T-cell (primary cell): ENCODE measurements around the gene KIF5C. TPM values are rescaled to one million over a fixed set of nuclear protein-coding genes. Genes with fewer than 3 reads are reported as not detected.
"Not testable (repeated sequence)": the region's sequence is repeated elsewhere in the genome, so short reads cannot be mapped to it uniquely, and the experiment has no call there.

Source experiments
- ATAC-seq, 4 experiments: fragments of 200-7000 bp in 3 of 4; fragments of 150-1000 bp in 1 of 4; cut with Tn5 transposase; replicated peaks in 1 of 4; 1 replicate in 3 of 4; 2 replicates in 1 of 4; pipeline ENCODE4 v1.10.0; 2021; ENCODE audit warnings: moderate library complexity in 3 of 4, mild to moderate bottlenecking in 2 of 4, moderate number of reproducible peaks in 1 of 4
- CTCF ChIA-PET, 2 donors: fragments of 300-600 bp; sonication (Branson Sonifier 250); formaldehyde crosslinking; loops; one replicate each; lab custom pipeline; 2022; ENCODE audit warnings: antibody characterized with exemption in 2 of 2; lab: Charles Lee
- POLR2A ChIA-PET, 2 donors: fragments of 300-600 bp; sonication (Branson Sonifier 250); formaldehyde crosslinking; loops; one replicate each; lab custom pipeline; 2022; ENCODE audit warnings: antibody characterized with exemption in 2 of 2; lab: Charles Lee
- DNase-seq, 35 experiments: peaks; one replicate each; pipeline versions ENCODE4 v3.0.0 to v3.0.0-alpha.2; 2013 to 2023
- H3K27ac ChIP-seq: one replicate; pipeline ENCODE4 v1.5.1; 2013; ENCODE audit warnings: low read length
- H3K27me3 ChIP-seq, 2 experiments: replicated peaks in 1 of 2; 1 replicate in 1 of 2; 2 replicates in 1 of 2; pipeline versions ENCODE4 v1.6.1 to v1.7.0; 2013; ENCODE audit warnings: low read length in 1 of 2, mixed read lengths in 1 of 2; ENCODE audit not compliant: control insufficient read depth in 2 of 2, insufficient read depth in 2 of 2; ENCODE audit errors: extremely low read depth in 1 of 2
- H3K36me3 ChIP-seq, 2 donors: 1 replicate in 1 of 2; 2 replicates in 1 of 2; pipeline versions ENCODE4 v1.6.1 to v1.7.0; 2013; ENCODE audit warnings: low read length in 1 of 2; ENCODE audit not compliant: control insufficient read depth in 2 of 2, insufficient read depth in 1 of 2; ENCODE audit errors: extremely low read depth in 1 of 2
- H3K4me1 ChIP-seq, 2 experiments: 1 replicate in 1 of 2; 2 replicates in 1 of 2; pipeline versions ENCODE4 v1.6.1 to v1.7.0; 2013; ENCODE audit warnings: low read length in 2 of 2, mixed read lengths in 1 of 2; ENCODE audit not compliant: insufficient read depth in 2 of 2, control insufficient read depth in 1 of 2; ENCODE audit errors: extremely low read depth in 1 of 2
- H3K4me3 ChIP-seq, 2 donors: 1 replicate in 1 of 2; 2 replicates in 1 of 2; pipeline versions ENCODE4 v1.5.1 to v1.7.0; 2013; ENCODE audit warnings: mild to moderate bottlenecking in 2 of 2, low read length in 1 of 2, moderate library complexity in 1 of 2; ENCODE audit not compliant: control insufficient read depth in 1 of 2; ENCODE audit errors: extremely low read depth in 1 of 2
- H3K9me3 ChIP-seq: 2 replicates; pipeline ENCODE4 v1.7.0; 2013
- H3K27ac Mint-ChIP-seq, 2 donors: one replicate each; pipeline ENCODE4 v1.8.0; 2020 to 2021; ENCODE audit warnings: mild to moderate bottlenecking in 2 of 2, mixed read lengths in 2 of 2
- H3K27me3 Mint-ChIP-seq, 2 donors: one replicate each; pipeline ENCODE4 v1.8.0; 2021 to 2022; ENCODE audit warnings: mixed read lengths in 2 of 2
- H3K36me3 Mint-ChIP-seq: one replicate; pipeline ENCODE4 v1.8.0; 2021; ENCODE audit warnings: mixed read lengths
- H3K4me1 Mint-ChIP-seq, 3 donors: one replicate each; pipeline ENCODE4 v1.8.0; 2020 to 2022; ENCODE audit warnings: mixed read lengths in 3 of 3, mild to moderate bottlenecking in 1 of 3
- H3K4me3 Mint-ChIP-seq, 3 donors: one replicate each; pipeline ENCODE4 v1.8.0; 2020 to 2022; ENCODE audit warnings: mild to moderate bottlenecking in 3 of 3, mixed read lengths in 3 of 3, moderate library complexity in 3 of 3
- H3K9me3 Mint-ChIP-seq, 3 donors: one replicate each; pipeline ENCODE4 v1.8.0; 2020 to 2022; ENCODE audit warnings: mixed read lengths in 3 of 3
- WGBS: methylation state at CpG from one replicate; pipeline ENCODE4 v1.1.5; 2013; ENCODE audit warnings: missing lambda C conversion rate; ENCODE audit not compliant: insufficient coverage; 5-methylcytosine and 5-hydroxymethylcytosine counted together
- total RNA-seq, 35 experiments: library from RNA in 6 of 35; stranded (reverse) in 6 of 35; fragments of 120-200 nt in 1 of 35; gene quantifications; one replicate each; pipeline versions ENCODE4 v1.2.1 to v1.2.4 and lab custom pipeline; 2013 to 2026

Gene KIF5C
- total RNA-seq, 5 donors from 2014 or later (not counting 1 experiment from before 2014, with no cell fraction given): 9.4 to 17.0 (median 14.7) TPM

- Histone ChIP-seq H3K27me3 (no peaks in the 10 kb centered on the region), H3K4me3 (no peak overlapping the region), H3K27ac (no peak overlapping the region), H3K4me1 (no peaks in the 10 kb centered on the region), H3K36me3 (peaks cover 0 to 3% of the 10 kb centered on the region in 2 donors), H3K9me3 (no peaks in the 10 kb centered on the region)
- H3K36me3 Mint-ChIP-seq: peaks cover 53% of the 10 kb centered on the region
- H3K27ac Mint-ChIP-seq: no peak overlapping the region
- no peak overlapping the region for H3K4me3 Mint-ChIP-seq
- peaks cover 0 to 5% (median 3%) of the 10 kb centered on the region in 3 donors for H3K4me1 Mint-ChIP-seq
- DNase-seq (no peak), ATAC-seq (no peak)
- H3K27me3 Mint-ChIP-seq: no peaks in the 10 kb centered on the region
- POLR2A ChIA-PET: no interaction called here
- no peaks in the 10 kb centered on the region for H3K9me3 Mint-ChIP-seq
- no CpG with 5 or more reads among the region's 2 CpGs for WGBS
- CTCF ChIA-PET: interaction anchor here (0.6 to 1.2 kb wide), 2 partner anchors 9 to 440 kb away, joined by 3 to 8 read pairs; no protein-coding TSS in a partner anchor
These were observed 103.7 kb downstream of the KIF5C start for GRCh38 chr2:148978706-148979105.

GRCh38 chr2:148979164-148979918 is 104.3 kb downstream of the KIF5C start:
- POLR2A ChIA-PET: no interaction called here
- no peak overlapping the region for H3K27ac Mint-ChIP-seq

GRCh38 chr2:148979919-148980277 is 104.9 kb downstream of the KIF5C start:
- ATAC-seq: no peak
- POLR2A ChIA-PET: no interaction called here
- WGBS: 37% methylated on average over 2 of the region's 4 CpGs

More at GRCh38 chr2:148979164-148979918, 104.3 kb downstream of the KIF5C start:
- no peak overlapping the region for H3K27ac ChIP-seq
- ATAC-seq: no peak
- Mint-ChIP-seq H3K36me3 (peaks cover 56% of the 10 kb centered on the region), H3K9me3 (no peaks in the 10 kb centered on the region), H3K4me1 (peaks cover 0 to 5% (median 3%) of the 10 kb centered on the region in 3 donors), H3K4me3 (no peak overlapping the region), H3K27me3 (no peaks in the 10 kb centered on the region)
- no peaks in the 10 kb centered on the region for H3K9me3 ChIP-seq
- no peak for DNase-seq
- no peaks in the 10 kb centered on the region for H3K4me1 ChIP-seq
- no peak overlapping the region for H3K4me3 ChIP-seq
- no peaks in the 10 kb centered on the region for H3K27me3 ChIP-seq
- CTCF ChIA-PET: interaction anchor here in 1 of 2 donors (1.2 kb wide), 1 partner anchor 440 kb away, joined by 3 read pairs; no protein-coding TSS in a partner anchor
- no CpG with 5 or more reads among the region's 6 CpGs for WGBS
- peaks cover 0 to 3% of the 10 kb centered on the region in 2 donors for H3K36me3 ChIP-seq

DNA sequence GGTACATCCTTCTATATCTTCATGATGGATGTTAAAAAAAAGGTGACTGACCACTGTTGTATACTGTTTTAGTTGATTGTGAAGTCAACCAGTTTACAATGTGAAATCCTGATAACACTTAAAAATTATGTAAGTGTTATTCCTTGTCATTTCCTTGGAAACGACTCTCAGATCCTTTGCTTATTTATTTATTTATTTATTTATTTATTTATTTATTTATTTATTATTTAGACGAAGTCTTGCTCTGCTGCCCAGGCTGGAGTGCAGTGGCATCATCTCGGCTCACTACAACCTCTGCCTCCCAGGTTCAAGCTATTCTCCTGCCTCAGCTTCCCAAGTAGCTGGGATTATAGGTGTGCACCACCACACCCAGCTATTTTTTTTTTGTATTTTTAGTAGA is 105.5 kb downstream of the KIF5C start:
- POLR2A ChIA-PET, H3K4me1 ChIP-seq, CTCF ChIA-PET, H3K27ac Mint-ChIP-seq, H3K27me3 ChIP-seq, H3K27me3 Mint-ChIP-seq, H3K4me3 Mint-ChIP-seq, H3K27ac ChIP-seq, DNase-seq, H3K36me3 ChIP-seq, ATAC-seq, H3K4me3 ChIP-seq, H3K4me1 Mint-ChIP-seq, H3K9me3 ChIP-seq, H3K9me3 Mint-ChIP-seq: not testable (repeated sequence)
- no CpG with 5 or more reads among the region's 3 CpGs for WGBS
- peaks cover 52% of the 10 kb centered on the region for H3K36me3 Mint-ChIP-seq

More at GRCh38 chr2:148979919-148980277, 104.9 kb downstream of the KIF5C start:
- Mint-ChIP-seq H3K4me3 (no peak overlapping the region), H3K36me3 (peaks cover 52% of the 10 kb centered on the region), H3K27me3 (no peaks in the 10 kb centered on the region), H3K27ac (no peak overlapping the region), H3K9me3 (no peaks in the 10 kb centered on the region), H3K4me1 (peaks cover 0 to 5% (median 3%) of the 10 kb centered on the region in 3 donors)
- H3K4me3 ChIP-seq: no peak overlapping the region
- H3K9me3 ChIP-seq: no peaks in the 10 kb centered on the region
- no peaks in the 10 kb centered on the region for H3K27me3 ChIP-seq
- CTCF ChIA-PET: no interaction called here
- DNase-seq: no peak
- no peaks in the 10 kb centered on the region for H3K4me1 ChIP-seq
- no peak overlapping the region for H3K27ac ChIP-seq
- peaks cover 0 to 3% of the 10 kb centered on the region in 2 donors for H3K36me3 ChIP-seq

- H3K4me3 Mint-ChIP-seq: no peak overlapping the region
- ChIA-PET CTCF (no interaction called here), POLR2A (no interaction called here)
- no peaks in the 10 kb centered on the region for H3K9me3 Mint-ChIP-seq
- no peaks in the 10 kb centered on the region for H3K9me3 ChIP-seq
- H3K27ac ChIP-seq: no peak overlapping the region
- no peaks in the 10 kb centered on the region for H3K4me1 Mint-ChIP-seq
- no peak overlapping the region for H3K4me3 ChIP-seq
- no peak for DNase-seq
- 88% methylated on average over 5 of the region's 6 CpGs for WGBS
- H3K27me3 ChIP-seq: no peaks in the 10 kb centered on the region
- peaks cover 0 to 3% of the 10 kb centered on the region in 2 donors for H3K36me3 ChIP-seq
- no peaks in the 10 kb centered on the region for H3K4me1 ChIP-seq
- peaks cover 48% of the 10 kb centered on the region for H3K36me3 Mint-ChIP-seq
- no peak for ATAC-seq
- no peak overlapping the region for H3K27ac Mint-ChIP-seq
- no peaks in the 10 kb centered on the region for H3K27me3 Mint-ChIP-seq
These were observed 106.3 kb downstream of the KIF5C start for GRCh38 chr2:148981324-148981723.

DNA sequence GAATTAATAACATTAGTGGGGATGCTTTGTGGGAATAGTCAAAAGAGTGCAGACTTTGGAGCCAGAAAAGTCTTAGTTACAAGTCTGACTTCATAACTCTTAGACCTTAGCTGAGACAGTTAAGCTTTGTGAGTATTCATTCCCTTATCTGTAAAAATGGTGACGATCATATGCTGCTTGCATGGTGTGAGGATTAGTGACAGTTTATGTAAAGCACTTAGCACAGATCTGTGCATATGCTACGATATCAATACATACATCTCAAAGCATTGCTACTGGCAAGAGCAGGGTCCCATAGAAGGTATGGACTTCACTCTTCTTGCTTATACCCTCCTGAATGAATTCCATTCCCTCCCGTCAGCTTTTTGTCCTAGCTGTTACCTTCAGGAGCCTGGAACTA is 106.8 kb downstream of the KIF5C start:
- H3K9me3 ChIP-seq: no peaks in the 10 kb centered on the region
- ChIA-PET CTCF (no interaction called here), POLR2A (no interaction called here)
- peaks cover 0 to 3% of the 10 kb centered on the region in 2 donors for H3K36me3 ChIP-seq
- peaks cover 48% of the 10 kb centered on the region for H3K36me3 Mint-ChIP-seq
- H3K4me3 ChIP-seq: no peak overlapping the region
- DNase-seq (no peak), ATAC-seq (no peak)
- no peaks in the 10 kb centered on the region for H3K27me3 Mint-ChIP-seq
- H3K9me3 Mint-ChIP-seq: no peaks in the 10 kb centered on the region
- no peaks in the 10 kb centered on the region for H3K27me3 ChIP-seq
- no peak overlapping the region for H3K4me3 Mint-ChIP-seq
- no peaks in the 10 kb centered on the region for H3K4me1 Mint-ChIP-seq
- WGBS: 100% methylated on average over 1 of the region's 3 CpGs
- H3K27ac ChIP-seq: no peak overlapping the region
- no peak overlapping the region for H3K27ac Mint-ChIP-seq
- H3K4me1 ChIP-seq: no peaks in the 10 kb centered on the region
